ENCODE results near the gene NKPD1.

NKPD1 gene

DNA sequence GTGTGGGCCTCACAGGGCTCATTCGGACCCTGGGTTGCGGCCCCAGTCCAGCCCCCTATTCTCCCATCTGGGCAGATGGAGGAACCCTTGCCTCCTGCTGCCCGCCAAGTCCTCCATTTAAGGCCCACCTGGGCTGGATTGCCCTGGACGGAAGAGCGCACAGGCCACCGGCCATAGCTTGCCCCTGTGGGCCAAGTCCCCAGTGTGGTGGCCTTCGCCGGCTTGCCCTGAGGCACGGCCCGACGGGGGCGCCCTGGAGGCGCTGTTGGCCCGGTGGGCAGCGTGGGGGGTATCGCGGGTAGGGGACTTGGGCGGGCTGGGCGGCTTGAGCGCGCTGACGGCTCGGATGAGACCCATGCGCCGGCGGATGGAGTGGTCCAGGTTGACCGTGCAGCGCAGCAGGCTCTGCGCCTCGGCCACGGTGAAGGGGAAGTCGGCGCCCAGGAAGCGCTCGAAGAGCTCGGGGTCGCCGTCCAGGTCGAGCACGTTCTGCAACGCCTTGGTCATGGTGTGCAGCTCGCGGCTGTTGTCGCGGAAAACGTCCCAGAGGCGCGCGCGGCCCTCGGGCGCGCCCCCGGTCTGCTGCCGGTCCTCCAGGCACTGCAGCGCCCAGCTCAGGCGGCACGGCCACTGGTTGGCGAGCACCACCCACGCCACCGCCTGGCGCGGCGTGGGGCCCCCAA, 8.8 kb downstream of the NKPD1 start:
- no peaks in the 10 kb centered on the region for H3K36me3 ChIP-seq (ENCODE audit: insufficient read depth, low read length)
- no peaks in the 10 kb centered on the region for H3K9me3 ChIP-seq (replicated peaks; ENCODE audit: low read length)
- H3K9ac ChIP-seq (ENCODE audit: low read depth, low read length): no peak overlapping the region
- H3K4me2 ChIP-seq (ENCODE audit: low read length): peak overlapping the region; percentile 81
- H3K4me1 ChIP-seq (ENCODE audit: control insufficient read depth, insufficient read depth, low read length): peaks cover 34% of the 10 kb centered on the region
- peak overlapping the region; percentile 59 for H3K4me3 ChIP-seq (ENCODE audit: low read length)
- peaks cover 25% of the 10 kb centered on the region for H3K27me3 ChIP-seq (ENCODE audit: control insufficient read depth, insufficient read depth, low read length)

- H3K4me2 ChIP-seq (ENCODE audit: low read length): no peak overlapping the region
- no peak overlapping the region for H3K4me3 ChIP-seq (ENCODE audit: low read length)
- no peak overlapping the region for H3K9ac ChIP-seq (ENCODE audit: low read depth, low read length)
- H3K9me3 ChIP-seq (replicated peaks; ENCODE audit: low read length): no peaks in the 10 kb centered on the region
- peaks cover 34% of the 10 kb centered on the region for H3K4me1 ChIP-seq (ENCODE audit: control insufficient read depth, insufficient read depth, low read length)
- peaks cover 5% of the 10 kb centered on the region for H3K36me3 ChIP-seq (ENCODE audit: insufficient read depth, low read length)
- peaks cover 25% of the 10 kb centered on the region for H3K27me3 ChIP-seq (ENCODE audit: control insufficient read depth, insufficient read depth, low read length)
These were observed 9.5 kb downstream of the NKPD1 start for GRCh38 chr19:45151320-45151719.

- Histone ChIP-seq H3K36me3 (ENCODE audit: insufficient read depth, low read length) (peaks cover 10% of the 10 kb centered on the region), H3K4me3 (ENCODE audit: low read length) (no peak overlapping the region), H3K9ac (ENCODE audit: low read depth, low read length) (no peak overlapping the region), H3K4me2 (ENCODE audit: low read length) (no peak overlapping the region), H3K9me3 (replicated peaks; ENCODE audit: low read length) (no peaks in the 10 kb centered on the region), H3K4me1 (ENCODE audit: control insufficient read depth, insufficient read depth, low read length) (peaks cover 34% of the 10 kb centered on the region), H3K27me3 (ENCODE audit: control insufficient read depth, insufficient read depth, low read length) (peaks cover 25% of the 10 kb centered on the region)
These were observed 10.0 kb downstream of the NKPD1 start for GRCh38 chr19:45150751-45151281.

- Histone ChIP-seq H3K27me3 (ENCODE audit: control insufficient read depth, insufficient read depth, low read length) (peaks cover 25% of the 10 kb centered on the region), H3K9me3 (replicated peaks; ENCODE audit: low read length) (no peaks in the 10 kb centered on the region), H3K4me2 (ENCODE audit: low read length) (no peak overlapping the region), H3K4me3 (ENCODE audit: low read length) (no peak overlapping the region), H3K4me1 (ENCODE audit: control insufficient read depth, insufficient read depth, low read length) (peaks cover 34% of the 10 kb centered on the region), H3K9ac (ENCODE audit: low read depth, low read length) (no peak overlapping the region), H3K36me3 (ENCODE audit: insufficient read depth, low read length) (peaks cover 14% of the 10 kb centered on the region)
These were observed 10.6 kb downstream of the NKPD1 start for GRCh38 chr19:45150180-45150579.

GRCh38 chr19:45149129-45149528, 11.7 kb downstream of the NKPD1 start:
- Histone ChIP-seq H3K9ac (ENCODE audit: low read depth, low read length) (no peak overlapping the region), H3K27me3 (ENCODE audit: control insufficient read depth, insufficient read depth, low read length) (peaks cover 25% of the 10 kb centered on the region), H3K4me2 (ENCODE audit: low read length) (no peak overlapping the region), H3K9me3 (replicated peaks; ENCODE audit: low read length) (no peaks in the 10 kb centered on the region), H3K4me1 (ENCODE audit: control insufficient read depth, insufficient read depth, low read length) (peaks cover 28% of the 10 kb centered on the region), H3K36me3 (ENCODE audit: insufficient read depth, low read length) (peaks cover 20% of the 10 kb centered on the region), H3K4me3 (ENCODE audit: low read length) (no peak overlapping the region)

- H3K27me3 ChIP-seq (ENCODE audit: control insufficient read depth, insufficient read depth, low read length): peaks cover 20% of the 10 kb centered on the region
- H3K4me1 ChIP-seq (ENCODE audit: control insufficient read depth, insufficient read depth, low read length): peaks cover 18% of the 10 kb centered on the region
- no peaks in the 10 kb centered on the region for H3K9me3 ChIP-seq (replicated peaks; ENCODE audit: low read length)
- no peak overlapping the region for H3K4me2 ChIP-seq (ENCODE audit: low read length)
- H3K36me3 ChIP-seq (ENCODE audit: insufficient read depth, low read length): peaks cover 20% of the 10 kb centered on the region
- no peak overlapping the region for H3K4me3 ChIP-seq (ENCODE audit: low read length)
- no peak overlapping the region for H3K9ac ChIP-seq (ENCODE audit: low read depth, low read length)
These were observed 12.7 kb downstream of the NKPD1 start for GRCh38 chr19:45147835-45148676.

GRCh38 chr19:45146741-45147205, 14.0 kb downstream of the NKPD1 start:
- peaks cover 5% of the 10 kb centered on the region for H3K4me1 ChIP-seq (ENCODE audit: control insufficient read depth, insufficient read depth, low read length)
- H3K9ac ChIP-seq (ENCODE audit: low read depth, low read length): no peak overlapping the region
- H3K36me3 ChIP-seq (ENCODE audit: insufficient read depth, low read length): peaks cover 28% of the 10 kb centered on the region

GRCh38 chr19:45146251-45146650, 14.5 kb downstream of the NKPD1 start:
- Histone ChIP-seq H3K27me3 (ENCODE audit: control insufficient read depth, insufficient read depth, low read length) (peaks cover 2% of the 10 kb centered on the region), H3K9ac (ENCODE audit: low read depth, low read length) (no peak overlapping the region), H3K9me3 (replicated peaks; ENCODE audit: low read length) (no peaks in the 10 kb centered on the region), H3K4me1 (ENCODE audit: control insufficient read depth, insufficient read depth, low read length) (no peaks in the 10 kb centered on the region), H3K36me3 (ENCODE audit: insufficient read depth, low read length) (peaks cover 33% of the 10 kb centered on the region), H3K4me2 (ENCODE audit: low read length) (no peak overlapping the region), H3K4me3 (ENCODE audit: low read length) (no peak overlapping the region)

More at GRCh38 chr19:45146741-45147205, 14.0 kb downstream of the NKPD1 start:
- no peak overlapping the region for H3K4me2 ChIP-seq (ENCODE audit: low read length)
- H3K27me3 ChIP-seq (ENCODE audit: control insufficient read depth, insufficient read depth, low read length): peaks cover 8% of the 10 kb centered on the region
- no peaks in the 10 kb centered on the region for H3K9me3 ChIP-seq (replicated peaks; ENCODE audit: low read length)
- no peak overlapping the region for H3K4me3 ChIP-seq (ENCODE audit: low read length)

- Histone ChIP-seq H3K9ac (ENCODE audit: low read depth, low read length) (no peak overlapping the region), H3K4me1 (ENCODE audit: control insufficient read depth, insufficient read depth, low read length) (no peaks in the 10 kb centered on the region), H3K4me2 (ENCODE audit: low read length) (no peak overlapping the region), H3K27me3 (ENCODE audit: control insufficient read depth, insufficient read depth, low read length) (no peaks in the 10 kb centered on the region), H3K4me3 (ENCODE audit: low read length) (no peak overlapping the region), H3K9me3 (replicated peaks; ENCODE audit: low read length) (no peaks in the 10 kb centered on the region), H3K36me3 (ENCODE audit: insufficient read depth, low read length) (peaks cover 39% of the 10 kb centered on the region)
These were observed 15.3 kb downstream of the NKPD1 start for GRCh38 chr19:45145270-45146189.

DNA sequence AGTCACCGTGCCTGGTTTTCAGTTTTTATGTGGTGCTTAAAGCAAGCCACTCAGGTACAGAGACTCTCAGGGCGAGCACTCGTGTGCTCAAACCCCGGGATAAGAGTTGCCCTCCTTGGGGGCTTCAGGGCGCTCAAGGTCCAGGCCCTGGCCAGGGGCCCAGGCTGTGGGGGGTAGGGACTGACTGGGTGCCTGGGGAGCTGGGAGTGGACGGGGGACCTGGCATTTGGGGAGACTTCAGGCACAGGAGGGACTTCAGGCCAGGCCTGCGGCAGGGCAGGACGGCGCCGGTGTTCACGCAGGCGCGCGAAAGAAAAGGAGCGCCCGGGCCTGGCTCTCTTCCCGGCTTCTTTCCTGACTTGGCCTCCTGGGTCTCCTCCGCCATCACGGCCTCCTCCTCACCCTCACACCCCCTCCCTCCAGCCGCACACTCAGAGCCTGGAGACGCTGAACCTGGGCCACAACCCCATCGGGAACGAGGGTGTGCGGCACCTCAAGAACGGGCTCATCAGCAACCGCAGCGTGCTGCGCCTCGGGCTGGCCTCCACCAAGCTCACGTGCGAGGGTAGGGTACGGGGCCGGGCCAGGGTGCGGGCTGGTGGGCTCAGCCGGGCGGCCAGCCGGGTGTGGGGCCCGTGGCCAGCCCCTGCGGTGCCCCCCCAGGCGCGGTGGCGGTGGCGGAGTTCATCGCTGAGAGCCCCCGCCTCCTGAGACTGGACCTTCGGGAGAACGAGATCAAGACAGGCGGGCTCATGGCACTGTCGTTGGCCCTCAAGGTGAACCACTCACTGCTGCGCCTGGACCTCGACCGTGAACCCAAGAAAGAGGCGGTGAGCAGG, 16.1 kb downstream of the NKPD1 start:
- H3K27me3 ChIP-seq (ENCODE audit: control insufficient read depth, insufficient read depth, low read length): no peaks in the 10 kb centered on the region
- no peak overlapping the region for H3K4me3 ChIP-seq (ENCODE audit: low read length)
- no peak overlapping the region for H3K4me2 ChIP-seq (ENCODE audit: low read length)
- no peaks in the 10 kb centered on the region for H3K4me1 ChIP-seq (ENCODE audit: control insufficient read depth, insufficient read depth, low read length)
- H3K9ac ChIP-seq (ENCODE audit: low read depth, low read length): no peak overlapping the region
- no peaks in the 10 kb centered on the region for H3K9me3 ChIP-seq (replicated peaks; ENCODE audit: low read length)
- peaks cover 39% of the 10 kb centered on the region for H3K36me3 ChIP-seq (ENCODE audit: insufficient read depth, low read length)
